Vagina (tissue), 2 donors: ENCODE results near the gene RASGRP4. TPM values are rescaled to one million over a fixed set of nuclear protein-coding genes. Genes with fewer than 3 reads are reported as not detected.

Experiments
- DNase-seq, 2 donors: peaks; one replicate each; pipeline ENCODE4 v3.0.0-alpha.2; 2017; ENCODE audit errors: extremely low spot score in 2 of 2
- H3K27ac ChIP-seq: fragments of 200-600 bp; sonication (generic); one replicate; pipeline ENCODE4 v1.5.1; 2019
- H3K27me3 ChIP-seq: fragments of 200-600 bp; sonication (generic); one replicate; pipeline ENCODE4 v1.5.1; 2019
- H3K36me3 ChIP-seq, 2 donors: fragments of 200-600 bp; sonication (generic); one replicate each; pipeline ENCODE4 v1.5.1; 2017 to 2019
- H3K4me1 ChIP-seq: fragments of 200-600 bp; sonication (generic); one replicate; pipeline ENCODE4 v1.5.1; 2019
- H3K4me3 ChIP-seq, 2 donors: fragments of 200-600 bp; sonication (generic); 1 replicate in 1 of 2; 2 replicates in 1 of 2; pipeline ENCODE4 v1.5.1; 2016 to 2019
- H3K9me3 ChIP-seq: fragments of 200-600 bp; sonication (generic); one replicate; pipeline ENCODE4 v1.5.1; 2019
- POLR2A ChIP-seq, 2 donors: fragments of 450-650 bp; IDR thresholded peaks; one replicate each; pipeline ENCODE4 v1.6.1; 2017; ENCODE audit warnings: antibody characterized with exemption in 2 of 2, mild to moderate bottlenecking in 2 of 2, moderate library complexity in 2 of 2
- POLR2AphosphoS5 ChIP-seq, 2 donors: sonication (generic); formaldehyde crosslinking; IDR thresholded peaks; one replicate each; pipeline ENCODE4 v1.9.0; 2017; ENCODE audit warnings: antibody characterized with exemption in 2 of 2, mild to moderate bottlenecking in 2 of 2, low read depth in 1 of 2; ENCODE audit not compliant: insufficient read depth in 1 of 2
- intact Hi-C: fragments of 100-400 bp; cut with DNase I; formaldehyde crosslinking; loops from one replicate; pipeline ENCODE4 v1.15.1; 2023
- total RNA-seq: library from RNA; depleted of rRNA; stranded (reverse); fragments of >200 nt; gene quantifications from one replicate; pipeline ENCODE4 v1.2.3, GENCODE V29; 2016
- TF ChIP-seq, protein P1 (sequence below), 3 experiments: fragments of 450-650 bp in 2 of 3; fragments of 200-600 bp in 1 of 3; sonication (generic) in 1 of 3; IDR thresholded peaks; one replicate each; pipeline ENCODE4 v1.5.1; 2017 to 2019; ENCODE audit warnings: antibody characterized with exemption in 3 of 3, mild to moderate bottlenecking in 2 of 3, moderate library complexity in 2 of 3

Gene RASGRP4
- total RNA-seq, 1 donor from 2014 or later, result 2.9 TPM

DNA sequence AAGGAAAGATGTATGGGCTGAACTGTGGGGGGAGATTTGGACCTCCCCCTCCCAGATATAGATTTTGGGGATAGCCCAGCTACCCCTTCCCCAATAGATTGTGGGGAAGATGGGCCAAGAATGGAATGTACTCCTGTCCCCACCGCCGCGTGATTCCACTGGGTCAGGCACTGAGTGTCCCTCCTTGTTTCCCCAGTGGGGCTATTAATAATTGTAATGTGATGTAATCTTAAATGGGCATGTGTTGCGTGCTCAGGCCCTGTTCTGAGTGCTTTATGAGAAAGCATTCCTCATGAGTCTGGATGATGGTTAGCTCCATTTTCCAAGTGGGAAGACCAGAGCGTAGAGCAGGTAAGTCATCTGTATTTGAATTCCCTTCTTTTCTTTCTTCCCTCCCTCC lies 50.3 kb downstream of the RASGRP4 start:
- H3K9me3 ChIP-seq, result no peaks in the 10 kb centered on the region
- peak overlapping the region; percentile 92 to 97 for H3K4me3 ChIP-seq
- no peaks in the 10 kb centered on the region for H3K27me3 ChIP-seq
- peaks cover 0 to 28% of the 10 kb centered on the region in 2 donors for H3K36me3 ChIP-seq
- no peak for DNase-seq
- peaks cover 29% of the 10 kb centered on the region for H3K4me1 ChIP-seq
- H3K27ac ChIP-seq, result peak overlapping the region; percentile 88
- intact Hi-C loops, result no loop called here
- TF ChIP-seq, protein P1, sequence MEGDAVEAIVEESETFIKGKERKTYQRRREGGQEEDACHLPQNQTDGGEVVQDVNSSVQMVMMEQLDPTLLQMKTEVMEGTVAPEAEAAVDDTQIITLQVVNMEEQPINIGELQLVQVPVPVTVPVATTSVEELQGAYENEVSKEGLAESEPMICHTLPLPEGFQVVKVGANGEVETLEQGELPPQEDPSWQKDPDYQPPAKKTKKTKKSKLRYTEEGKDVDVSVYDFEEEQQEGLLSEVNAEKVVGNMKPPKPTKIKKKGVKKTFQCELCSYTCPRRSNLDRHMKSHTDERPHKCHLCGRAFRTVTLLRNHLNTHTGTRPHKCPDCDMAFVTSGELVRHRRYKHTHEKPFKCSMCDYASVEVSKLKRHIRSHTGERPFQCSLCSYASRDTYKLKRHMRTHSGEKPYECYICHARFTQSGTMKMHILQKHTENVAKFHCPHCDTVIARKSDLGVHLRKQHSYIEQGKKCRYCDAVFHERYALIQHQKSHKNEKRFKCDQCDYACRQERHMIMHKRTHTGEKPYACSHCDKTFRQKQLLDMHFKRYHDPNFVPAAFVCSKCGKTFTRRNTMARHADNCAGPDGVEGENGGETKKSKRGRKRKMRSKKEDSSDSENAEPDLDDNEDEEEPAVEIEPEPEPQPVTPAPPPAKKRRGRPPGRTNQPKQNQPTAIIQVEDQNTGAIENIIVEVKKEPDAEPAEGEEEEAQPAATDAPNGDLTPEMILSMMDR (IDR thresholded peaks at IDR 0.05), result no peak
- no peak for TF ChIP-seq POLR2A (IDR thresholded peaks at IDR 0.05)
- no peak for TF ChIP-seq POLR2AphosphoS5 (IDR thresholded peaks at IDR 0.05; ENCODE audit: insufficient read depth in 1 of 2, low read depth in 1 of 2)

DNA sequence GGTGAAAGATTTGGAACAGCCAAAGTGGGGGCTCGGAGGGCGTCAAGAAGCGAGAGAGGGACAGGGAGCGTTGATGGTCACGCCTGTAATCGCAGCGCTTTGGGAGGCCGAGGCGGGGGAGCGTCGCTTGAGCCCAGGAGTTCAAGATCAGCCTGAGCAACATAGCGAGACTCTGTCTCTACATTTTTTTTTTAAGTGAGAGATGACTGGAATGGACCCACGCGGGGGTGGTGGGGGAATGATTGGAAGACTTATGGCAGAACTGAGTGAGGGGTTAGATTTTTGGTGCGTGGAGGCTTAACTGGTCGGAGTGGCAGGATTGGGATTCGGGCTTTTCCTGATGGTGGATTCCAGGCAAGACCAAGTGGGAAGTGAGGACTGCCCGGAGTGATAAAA lies 50.9 kb downstream of the RASGRP4 start:
- DNase-seq, result no peak
- peaks cover 0 to 21% of the 10 kb centered on the region in 2 donors for H3K36me3 ChIP-seq
- H3K4me1 ChIP-seq, result peaks cover 29% of the 10 kb centered on the region
- intact Hi-C loops, result no loop called here
- no peaks in the 10 kb centered on the region for H3K9me3 ChIP-seq
- H3K27me3 ChIP-seq, result no peaks in the 10 kb centered on the region
- H3K4me3 ChIP-seq, result peak overlapping the region; percentile 92 to 97
- TF ChIP-seq POLR2AphosphoS5 (IDR thresholded peaks at IDR 0.05; ENCODE audit: insufficient read depth in 1 of 2, low read depth in 1 of 2), result no peak
- H3K27ac ChIP-seq, result peak overlapping the region; percentile 88

DNA sequence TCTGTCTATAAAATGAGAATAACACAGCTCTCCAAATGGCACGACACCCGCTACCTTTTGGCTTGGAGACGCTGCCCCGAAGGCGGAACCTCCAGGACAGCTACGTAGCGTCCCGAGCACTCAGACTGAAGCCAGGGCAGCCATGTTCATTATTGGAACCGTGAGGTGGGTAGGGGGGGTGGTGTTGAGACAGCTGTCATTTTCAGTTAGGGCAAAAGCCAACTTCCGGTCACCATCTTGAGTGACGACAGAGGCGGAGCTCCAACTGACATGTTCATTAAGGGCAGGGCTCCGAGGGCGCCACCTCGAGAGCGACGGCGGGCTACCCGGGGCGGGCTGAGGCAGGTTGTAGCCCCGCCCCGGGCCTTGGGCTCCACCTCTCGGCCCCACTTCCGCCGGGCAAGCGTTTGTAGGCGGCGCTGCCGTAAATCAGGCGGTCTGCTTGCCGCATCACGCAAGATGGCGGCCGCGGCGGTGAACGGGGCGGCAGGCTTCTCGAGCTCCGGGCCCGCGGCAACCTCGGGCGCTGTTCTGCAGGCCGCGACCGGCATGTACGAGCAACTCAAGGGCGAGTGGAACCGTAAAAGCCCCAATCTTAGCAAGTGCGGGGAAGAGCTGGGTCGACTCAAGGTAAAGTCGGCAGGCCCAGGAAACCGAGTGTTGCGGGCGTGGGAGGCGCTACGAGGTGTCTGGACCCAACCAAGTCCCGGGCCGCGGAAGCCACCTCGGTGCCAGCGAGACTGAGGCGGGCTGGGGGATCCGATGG lies 51.5 kb downstream of the RASGRP4 start, which contains the start of gene PSMD8:
Gene PSMD8 (plus strand): TSS at position 240 of the 766 bp plus-strand sequence. CDS start 31 bp downstream, at position 271.
- peak; percentile 99 to 100 for DNase-seq
- intact Hi-C loops, result no loop called here
- Histone ChIP-seq H3K4me1 (peaks cover 29% of the 10 kb centered on the region), H3K27me3 (no peaks in the 10 kb centered on the region), H3K36me3 (peaks cover 0 to 17% of the 10 kb centered on the region in 2 donors), H3K4me3 (peak within 1 kb of the TSS; percentile 92 to 97), H3K9me3 (no peaks in the 10 kb centered on the region), H3K27ac (peak within 1 kb of the TSS; percentile 88)
- TF ChIP-seq POLR2AphosphoS5 (IDR thresholded peaks at IDR 0.05; ENCODE audit: insufficient read depth in 1 of 2, low read depth in 1 of 2) (peak; percentile 97 to 98), POLR2A (IDR thresholded peaks at IDR 0.05) (peak; percentile 46 to 84)
- TF ChIP-seq, protein P1 (IDR thresholded peaks at IDR 0.05), result no peak

DNA sequence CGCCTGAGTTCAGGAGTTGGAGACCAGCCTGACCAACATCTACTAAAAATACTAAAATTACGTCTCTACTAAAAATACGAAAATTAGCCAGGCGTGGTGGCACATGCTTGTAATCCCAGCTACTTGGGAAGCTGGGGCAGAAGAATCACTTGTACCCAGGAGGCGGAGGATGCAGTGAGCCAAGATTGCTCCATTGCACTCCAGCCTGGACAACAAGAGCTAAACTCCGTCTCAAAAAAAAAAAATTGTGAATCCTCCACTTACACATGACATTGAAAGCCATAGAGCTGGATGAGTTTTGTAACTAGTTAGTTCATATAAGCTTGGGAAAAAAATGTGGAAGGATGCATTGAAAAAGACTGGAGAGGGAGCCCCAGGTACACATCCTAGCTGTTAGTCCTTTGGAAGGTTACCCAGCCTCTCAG lies 52.1 kb downstream of the RASGRP4 start:
- Histone ChIP-seq H3K4me3 (peak overlapping the region; percentile 92 to 97), H3K27ac (peak overlapping the region; percentile 88), H3K36me3 (peaks cover 0 to 11% of the 10 kb centered on the region in 2 donors), H3K9me3 (no peaks in the 10 kb centered on the region), H3K27me3 (no peaks in the 10 kb centered on the region), H3K4me1 (peaks cover 29% of the 10 kb centered on the region)
- intact Hi-C loops, result no loop called here
- DNase-seq, result no peak
- TF ChIP-seq POLR2AphosphoS5 (IDR thresholded peaks at IDR 0.05; ENCODE audit: insufficient read depth in 1 of 2, low read depth in 1 of 2), result no peak
- TF ChIP-seq, protein P1 (IDR thresholded peaks at IDR 0.05), result no peak
- no peak for TF ChIP-seq POLR2A (IDR thresholded peaks at IDR 0.05)

DNA sequence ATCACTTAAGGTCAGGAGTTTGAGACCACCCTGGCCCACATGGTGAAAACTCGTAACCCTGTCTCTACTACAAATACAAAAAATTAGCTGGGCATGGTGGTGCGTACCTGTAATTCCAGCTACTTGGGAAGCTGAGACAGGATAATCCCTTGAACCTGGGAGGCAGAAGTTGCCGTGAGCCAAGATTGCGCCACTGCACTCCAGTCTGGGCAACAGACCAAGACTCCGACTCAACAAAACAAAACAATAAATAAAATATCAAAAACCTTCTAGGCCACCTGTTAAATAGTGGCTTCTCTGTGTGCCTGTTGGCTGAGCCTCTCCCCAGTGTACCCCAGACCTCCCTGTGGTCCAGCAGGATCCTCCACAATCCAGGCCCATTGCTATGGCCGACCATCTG lies 54.9 kb downstream of the RASGRP4 start:
- intact Hi-C loops, result no loop called here
- no peaks in the 10 kb centered on the region for H3K27me3 ChIP-seq
- TF ChIP-seq, protein P1 (IDR thresholded peaks at IDR 0.05), result no peak
- no peak for TF ChIP-seq POLR2AphosphoS5 (IDR thresholded peaks at IDR 0.05; ENCODE audit: insufficient read depth in 1 of 2, low read depth in 1 of 2)
- TF ChIP-seq POLR2A (IDR thresholded peaks at IDR 0.05), result no peak
- peaks cover 10% of the 10 kb centered on the region for H3K4me1 ChIP-seq
- no peaks in the 10 kb centered on the region for H3K9me3 ChIP-seq
- H3K27ac ChIP-seq, result no peak overlapping the region
- no peak for DNase-seq
- no peaks in the 10 kb centered on the region for H3K36me3 ChIP-seq
- H3K4me3 ChIP-seq, result no peak overlapping the region
